Stimulated activated CD8-positive, alpha-beta memory T cell treated with anti-CD3 and anti-CD28 coated beads, Interleukin-7, amount 100 ng/mL, for 24 hours (primary cell): ENCODE data around the gene AURKAIP1.
A peak's percentile ranks its signal among the peaks of the same experiment; 100 is the strongest.
"Not testable (repeated sequence)": the region's sequence is repeated elsewhere in the genome, so short reads cannot be mapped to it uniquely, and the experiment has no call there.

Experiments
- DNase-seq: peaks from one replicate; pipeline ENCODE4 v3.0.0-alpha.2; 2020; ENCODE audit warnings: low read depth

The AURKAIP1 gene

DNA sequence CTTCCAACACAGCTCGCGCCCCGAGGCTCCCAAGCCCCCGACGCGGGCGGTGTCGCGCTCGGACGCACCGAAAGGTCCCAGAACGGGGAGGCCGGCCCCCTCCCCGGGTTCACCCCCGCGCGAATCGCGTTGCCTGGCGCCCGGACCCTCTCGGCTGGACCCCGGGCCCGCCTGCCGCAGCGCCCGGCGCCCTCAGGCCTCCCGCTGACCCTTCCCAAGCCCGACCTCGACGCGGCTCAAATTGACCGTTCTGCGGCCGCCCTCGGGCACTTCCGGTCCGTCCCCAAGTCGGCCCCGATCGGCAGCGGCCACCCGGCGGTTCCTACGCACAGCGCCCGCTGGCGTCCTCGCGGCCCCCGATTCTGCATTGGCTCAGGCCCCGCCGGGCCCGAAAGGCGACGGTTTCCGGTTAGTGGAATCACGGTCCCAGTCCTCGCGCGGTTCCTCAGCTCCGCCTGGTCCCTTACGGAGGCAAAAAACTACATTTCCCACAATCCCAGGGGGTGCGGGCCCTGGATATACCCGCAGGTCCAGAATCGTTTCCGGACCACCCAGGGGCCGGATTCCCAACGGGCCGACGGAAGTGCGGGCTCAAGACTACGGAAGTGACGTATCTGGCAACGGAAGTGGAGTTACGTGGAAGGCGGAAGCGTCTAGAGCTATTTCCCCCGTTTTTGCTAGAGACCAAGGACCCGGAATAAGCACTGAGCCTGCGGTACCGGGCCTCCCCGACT lies at the start of gene AURKAIP1:
AURKAIP1 (minus strand) TSS at position 279 of the 734 bp plus-strand sequence. CDS start 451 bp downstream, outside the sequence.
- peak; percentile 86 for DNase-seq

DNA sequence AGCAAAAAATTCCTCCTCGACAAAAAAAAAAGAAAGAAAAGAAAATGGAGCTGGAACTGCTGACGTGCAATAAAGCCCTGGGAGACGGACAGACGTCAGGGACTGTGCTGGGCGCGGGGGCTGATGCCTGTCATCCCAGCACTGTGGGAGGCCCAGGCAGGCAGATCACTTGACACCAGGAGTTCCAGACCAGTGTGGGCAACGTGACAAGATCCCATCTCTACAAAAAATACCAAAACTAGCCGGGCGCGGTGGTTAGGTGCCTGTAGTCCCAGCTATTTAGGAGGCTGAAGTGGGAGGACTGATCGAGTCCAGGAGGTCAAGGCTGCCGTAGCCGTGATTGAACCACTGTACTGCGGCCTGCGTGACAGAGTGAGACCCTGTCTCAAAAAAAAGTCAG lies 49.7 kb upstream of the AURKAIP1 start:
- no peak for DNase-seq

DNA sequence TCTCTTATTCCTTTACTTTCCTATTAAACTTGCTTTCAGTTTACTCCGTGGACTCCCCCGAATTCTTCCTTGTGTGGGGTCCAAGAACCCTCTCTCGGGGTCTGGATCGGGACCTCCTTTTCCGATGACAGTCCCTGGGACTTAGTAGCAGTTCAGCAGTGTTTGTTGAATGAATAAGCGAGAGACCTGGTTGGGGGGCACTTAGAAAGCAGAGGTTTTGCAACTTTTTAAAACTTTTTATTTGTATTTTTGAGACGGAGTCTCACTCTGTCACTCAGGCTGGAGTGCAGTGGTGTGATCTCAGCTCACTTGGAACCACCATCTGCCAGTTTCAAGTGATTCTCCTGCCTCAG lies 48.2 kb upstream of the AURKAIP1 start:
- no peak for DNase-seq

DNA sequence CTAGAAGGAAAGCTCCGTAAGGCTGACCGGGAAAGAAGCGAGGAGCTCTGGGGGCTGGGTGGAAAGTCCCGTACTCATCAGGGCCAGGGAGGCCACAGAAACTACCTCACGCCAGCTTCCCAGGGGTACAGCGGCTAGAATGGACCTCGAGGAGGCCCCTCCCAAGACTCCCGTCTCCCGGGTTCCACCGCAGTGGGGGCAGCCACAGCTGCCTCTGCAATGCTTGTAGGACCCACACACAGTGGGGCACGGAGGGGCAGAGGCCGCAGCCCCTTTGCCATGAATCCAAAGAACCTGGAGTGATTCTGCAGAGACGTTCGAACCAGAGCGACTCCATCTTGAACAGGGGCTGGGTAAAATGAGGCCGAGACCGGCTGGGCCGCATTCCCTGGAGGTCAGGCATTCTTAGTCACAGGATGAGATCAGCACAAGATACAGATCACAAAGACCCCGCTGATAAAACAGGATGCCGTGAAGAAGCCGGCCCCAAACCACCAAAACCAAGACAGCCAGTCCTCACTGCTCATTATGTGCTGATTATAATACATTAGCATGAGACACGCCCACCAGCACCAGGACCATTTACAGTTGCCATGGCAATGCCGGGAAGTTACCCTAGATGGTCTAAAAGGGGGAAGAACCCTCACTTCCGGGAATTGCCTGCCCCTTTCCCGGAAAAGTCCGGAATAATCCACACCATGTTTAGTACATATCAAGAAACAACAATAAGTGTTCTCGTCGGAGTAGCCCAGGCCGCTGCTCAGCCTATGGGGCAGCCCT lies 47.6 kb upstream of the AURKAIP1 start:
- DNase-seq = no peak

DNA sequence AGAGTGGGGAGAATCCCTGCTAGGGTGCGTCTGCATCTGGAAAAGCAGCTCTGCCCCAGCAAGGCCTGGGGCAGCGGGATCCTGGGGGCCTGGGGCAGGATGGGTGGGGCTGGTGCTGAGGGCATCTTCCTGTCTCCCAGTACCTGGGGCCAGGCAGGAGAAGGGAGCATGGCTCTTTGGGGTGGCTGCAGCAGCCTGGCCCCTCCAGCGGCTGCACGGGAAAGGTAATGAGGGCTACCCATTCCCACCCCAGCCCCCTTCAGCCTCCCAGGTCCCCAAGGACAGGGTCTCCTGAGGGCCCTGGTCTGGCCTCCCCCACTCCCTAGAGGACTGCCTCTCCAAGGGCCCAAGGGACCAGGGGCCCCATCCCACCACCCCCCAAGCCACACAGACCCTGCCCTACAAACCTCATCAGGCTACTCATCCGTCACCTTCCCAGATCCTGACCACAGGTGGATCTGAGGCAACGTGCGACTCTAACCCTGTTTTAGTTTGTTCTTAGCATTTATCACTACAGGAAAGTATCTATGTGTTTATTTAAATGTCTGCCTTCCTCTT lies 47.0 kb upstream of the AURKAIP1 start:
- no peak for DNase-seq

DNA sequence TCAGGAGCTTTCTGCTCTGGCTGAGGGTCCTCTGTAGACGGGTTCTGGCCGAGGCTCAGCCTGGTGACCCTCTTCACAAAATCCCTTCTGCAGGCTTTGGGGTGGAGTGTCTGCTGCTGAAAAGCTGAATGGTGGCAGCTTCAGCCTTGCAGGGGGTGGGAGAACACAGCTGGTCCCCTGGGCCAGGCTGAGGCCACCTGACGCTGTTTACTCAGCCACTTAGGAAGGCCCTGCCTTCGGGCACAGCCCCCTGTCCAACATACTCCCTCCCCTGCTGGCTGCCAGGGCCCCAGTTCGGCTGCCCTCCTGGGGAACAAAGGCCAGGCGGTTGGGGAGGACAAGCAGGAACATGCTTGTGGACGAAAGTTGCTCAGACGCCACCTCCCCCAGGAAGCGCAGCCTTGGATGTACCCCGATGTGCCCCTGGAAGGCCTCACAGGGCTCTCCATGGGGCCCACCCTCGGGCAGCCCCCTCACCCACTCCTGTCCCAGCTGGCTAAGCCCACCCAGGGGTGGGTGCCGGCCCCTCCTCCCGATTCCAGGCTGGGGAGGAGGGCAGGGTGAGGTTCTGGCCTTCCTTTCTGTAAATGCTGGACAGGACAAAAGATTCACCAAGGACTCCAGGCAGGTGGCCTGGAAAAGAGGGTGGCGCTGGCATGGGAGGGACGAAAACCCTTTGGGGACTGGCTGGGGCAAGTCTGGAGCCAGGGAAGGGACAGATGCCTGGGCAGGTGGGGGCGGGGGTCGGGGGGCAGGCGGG lies 46.3 kb upstream of the AURKAIP1 start, which contains the start of gene ANKRD65:
ANKRD65 (minus strand) TSS at position 130 of the 760 bp plus-strand sequence. CDS start 271 bp downstream, outside the sequence.
- DNase-seq = no peak

DNA sequence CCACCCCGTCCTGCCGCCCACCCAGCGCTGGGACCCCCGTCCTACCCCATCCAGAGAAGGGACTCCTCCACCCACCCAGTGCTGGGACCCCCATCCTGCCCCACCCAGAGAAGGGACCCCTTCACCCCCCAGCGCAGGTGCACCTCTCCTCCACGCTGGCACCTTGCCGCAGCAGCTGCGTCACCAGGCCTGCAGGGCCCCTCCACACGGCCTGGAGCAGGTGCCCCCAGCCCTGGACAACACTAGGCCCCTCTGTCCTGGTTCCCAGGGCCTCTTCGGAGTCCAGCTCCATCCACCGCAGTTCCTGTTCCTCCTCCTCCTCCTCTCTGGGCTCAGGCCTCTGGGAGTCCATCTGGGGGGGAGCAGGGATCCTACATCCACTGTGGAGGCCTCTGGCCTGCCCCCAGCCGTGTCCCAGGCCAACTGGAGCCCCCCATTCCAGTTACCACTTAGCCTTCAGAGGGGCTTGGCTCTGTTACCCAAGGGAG lies 45.7 kb upstream of the AURKAIP1 start:
- DNase-seq = no peak

DNA sequence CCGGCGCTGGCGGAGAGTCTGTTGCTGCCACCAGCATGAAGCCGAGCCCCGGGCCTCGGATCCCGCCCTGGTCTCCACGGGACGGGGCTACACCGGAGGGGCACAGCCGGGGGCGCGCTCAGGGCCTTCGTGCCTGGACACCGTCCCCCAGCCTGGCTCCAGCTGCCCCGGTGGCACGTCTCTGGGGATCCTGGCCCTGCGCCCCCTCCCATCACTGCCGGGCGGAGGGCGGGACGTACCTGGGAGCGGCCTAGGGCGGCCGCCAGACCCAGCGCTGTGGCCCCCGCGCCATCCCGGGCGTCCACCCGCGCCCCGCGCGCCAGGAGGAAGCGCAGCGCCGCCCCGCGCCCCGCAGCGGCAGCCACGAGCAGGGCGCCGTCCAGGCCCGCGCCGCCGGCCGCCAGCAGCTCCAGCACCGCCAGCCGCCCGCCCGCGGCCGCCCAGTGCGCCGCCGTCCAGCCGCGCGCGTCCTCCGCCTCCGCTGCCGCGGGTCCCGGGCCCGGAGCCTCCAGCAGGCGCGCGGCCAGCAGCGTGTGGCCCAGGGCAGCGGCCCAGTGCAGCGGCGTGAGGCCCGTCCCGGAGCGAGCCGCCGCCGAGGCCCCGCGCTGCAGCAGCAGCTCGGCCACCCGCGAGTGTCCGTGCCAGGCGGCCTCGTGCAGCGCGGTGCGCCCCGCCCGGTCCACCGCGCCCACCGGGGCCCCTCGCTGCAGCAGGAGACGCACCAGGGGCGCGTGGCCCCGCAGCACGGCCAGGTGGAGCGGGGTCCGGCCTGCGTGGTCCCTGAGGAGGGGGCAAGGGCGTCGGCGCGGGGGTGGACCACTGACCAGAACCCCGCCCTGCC lies 45.0 kb upstream of the AURKAIP1 start:
- DNase-seq = no peak

DNA sequence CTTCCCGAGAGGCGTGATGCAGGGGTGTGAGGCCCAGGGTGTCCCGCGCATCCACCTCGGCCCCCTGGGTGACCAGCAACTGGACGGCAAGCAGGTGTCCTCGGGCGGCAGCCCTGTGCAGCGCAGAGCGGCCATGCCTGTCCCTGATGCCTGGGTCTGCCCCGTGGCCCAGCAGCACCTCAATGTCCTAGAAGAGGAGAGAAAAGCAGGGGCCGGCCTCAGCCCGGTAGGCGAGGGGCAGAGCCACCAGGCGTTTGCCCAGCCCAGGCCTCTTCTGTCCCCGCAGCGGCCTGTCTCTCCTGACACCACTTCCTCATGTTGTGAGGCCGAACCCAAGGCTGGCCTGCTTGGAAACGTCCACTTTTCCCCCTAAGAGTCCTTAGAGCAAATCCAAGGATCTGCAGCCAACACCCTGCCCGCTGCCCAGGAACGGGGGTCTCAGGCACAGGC lies 44.4 kb upstream of the AURKAIP1 start:
- DNase-seq = no peak

DNA sequence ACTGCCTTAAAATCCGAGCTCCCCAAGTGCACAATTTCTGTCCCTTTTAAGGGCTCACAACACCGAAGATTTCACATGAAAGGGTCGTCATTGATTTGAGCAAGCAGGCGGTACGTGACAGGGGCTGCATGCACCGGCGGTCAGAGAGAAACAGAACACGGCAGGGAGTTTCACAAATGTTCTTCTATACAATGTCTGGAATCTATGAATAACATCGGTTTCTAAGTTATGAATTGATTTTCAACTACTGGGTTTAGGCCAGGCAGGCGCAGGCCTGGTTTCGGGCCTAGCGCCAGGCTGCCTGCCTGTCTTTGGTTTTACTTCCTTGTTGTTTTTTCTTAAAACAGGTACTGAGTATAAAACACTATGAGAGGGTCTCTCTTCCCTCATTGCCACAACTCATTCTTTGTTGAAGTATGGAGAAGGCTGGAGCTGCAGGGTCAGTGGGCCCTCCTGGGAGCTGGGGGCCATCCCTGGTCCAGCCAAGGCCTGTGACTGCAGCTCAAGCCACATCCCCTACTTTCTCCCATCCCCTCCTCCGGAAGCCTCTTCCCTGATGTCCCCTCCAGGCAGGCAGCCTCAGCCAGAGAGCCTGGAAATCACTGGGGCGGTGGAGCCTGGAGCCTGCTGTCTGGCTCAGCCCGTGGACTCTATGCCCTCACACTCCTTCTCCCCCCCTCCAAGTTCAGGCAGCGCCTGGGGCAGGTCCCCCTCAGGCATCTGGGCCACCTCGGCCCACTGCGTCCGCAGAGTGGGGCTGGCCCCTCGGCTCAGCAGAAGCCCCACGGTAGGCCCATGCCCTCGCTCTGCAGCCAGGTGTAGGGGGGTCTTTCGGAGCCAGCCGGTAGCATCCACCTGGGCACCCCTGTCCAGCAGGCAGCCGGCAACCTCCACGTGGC lies 43.7 kb upstream of the AURKAIP1 start:
- no peak for DNase-seq

DNA sequence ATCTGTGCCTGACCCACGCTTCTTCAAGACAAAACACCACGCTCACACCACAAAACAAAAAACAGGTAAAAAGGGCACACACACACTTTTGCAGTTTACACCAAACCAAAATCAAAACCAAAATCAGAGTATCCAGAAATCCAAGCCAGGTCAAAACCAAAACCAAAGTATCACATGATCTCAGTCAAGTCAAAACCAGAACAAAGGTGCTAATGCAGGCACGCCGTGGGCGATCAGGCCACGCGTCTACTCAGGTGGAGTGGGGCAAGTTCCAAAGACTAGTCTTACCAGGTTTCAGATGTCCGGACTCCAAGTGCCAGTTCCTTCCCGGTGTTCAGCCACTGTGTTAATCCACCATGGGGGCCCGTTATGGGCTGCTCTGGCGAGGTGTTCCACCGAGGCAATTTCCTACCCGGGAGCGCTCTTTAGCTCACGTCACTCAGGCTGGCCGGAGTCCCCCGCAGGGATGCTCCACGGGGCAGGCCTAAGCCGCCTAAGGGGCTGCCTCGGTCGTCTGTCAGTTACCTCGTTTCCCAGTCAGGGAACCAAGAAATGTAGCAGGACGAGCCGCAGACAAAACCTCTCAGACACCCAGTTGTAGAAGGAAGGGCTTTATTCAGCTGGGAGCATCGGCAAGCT lies 42.9 kb upstream of the AURKAIP1 start:
- not testable (repeated sequence) for DNase-seq

DNA sequence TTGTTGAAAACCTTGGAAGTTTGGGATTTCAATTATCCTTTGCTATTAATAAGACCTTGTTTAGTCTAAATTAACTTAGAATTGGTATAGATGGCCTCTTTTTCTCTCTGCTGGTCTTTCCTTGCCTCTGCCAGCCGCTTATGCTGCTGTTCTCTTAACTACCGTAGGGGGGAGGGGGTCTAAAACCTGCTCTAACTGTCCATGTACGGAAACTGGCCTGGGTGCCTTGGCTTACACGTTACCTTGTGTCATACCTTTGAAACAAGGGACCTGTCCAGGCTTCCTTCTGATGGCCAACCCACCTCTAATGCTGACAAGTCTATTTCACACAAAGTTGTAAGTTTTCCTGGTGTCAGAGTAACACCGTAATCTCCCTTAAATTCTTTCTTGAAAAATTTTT lies 42.4 kb upstream of the AURKAIP1 start:
- not testable (repeated sequence) for DNase-seq

DNA sequence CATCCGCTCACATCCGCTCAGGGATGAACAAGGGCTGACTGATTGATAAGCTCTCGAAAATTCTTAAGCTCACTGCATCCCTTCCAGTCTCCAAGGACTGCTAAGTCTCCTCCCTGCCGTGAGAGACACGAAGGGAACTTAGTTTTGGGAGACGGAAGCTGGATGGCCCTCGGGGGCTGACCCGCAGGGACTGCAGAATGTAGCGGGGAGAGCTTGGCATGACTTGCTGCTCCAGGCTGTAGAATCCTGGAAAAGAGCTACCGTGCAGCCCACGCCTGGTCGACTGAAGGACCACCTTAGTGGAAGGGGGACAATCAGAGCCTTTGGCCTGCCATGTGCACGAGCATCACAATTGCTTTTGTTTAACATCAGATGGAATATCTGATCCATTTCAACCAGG lies 40.7 kb upstream of the AURKAIP1 start:
- no peak for DNase-seq

DNA sequence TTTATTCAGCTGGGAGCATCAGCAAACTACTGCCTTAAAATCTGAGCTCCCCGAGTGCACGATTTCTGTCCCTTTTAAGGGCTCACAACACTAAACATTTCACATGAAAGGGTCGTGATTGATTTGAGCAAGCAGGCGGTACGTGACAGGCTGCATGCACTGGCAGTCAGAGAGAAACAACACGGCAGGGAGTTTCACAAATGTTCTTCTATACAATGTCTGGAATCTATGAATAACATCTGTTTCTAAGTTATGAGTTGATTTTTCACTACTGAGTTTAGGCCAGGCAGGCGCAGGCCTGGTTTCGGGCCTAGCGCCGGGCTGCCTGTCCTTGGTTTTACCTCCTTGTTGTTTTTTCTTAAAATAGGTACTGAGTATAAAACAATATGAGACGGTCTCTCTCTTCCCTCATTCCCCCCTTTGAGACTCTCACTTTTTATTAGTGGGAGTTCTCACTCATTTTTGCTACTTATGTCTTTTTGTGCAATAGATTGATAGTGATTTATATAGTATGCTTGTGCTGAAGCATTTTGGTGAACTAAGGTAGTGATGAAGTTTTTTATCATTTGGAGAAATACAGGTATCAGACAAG lies 37.4 kb upstream of the AURKAIP1 start:
- not testable (repeated sequence) for DNase-seq

DNA sequence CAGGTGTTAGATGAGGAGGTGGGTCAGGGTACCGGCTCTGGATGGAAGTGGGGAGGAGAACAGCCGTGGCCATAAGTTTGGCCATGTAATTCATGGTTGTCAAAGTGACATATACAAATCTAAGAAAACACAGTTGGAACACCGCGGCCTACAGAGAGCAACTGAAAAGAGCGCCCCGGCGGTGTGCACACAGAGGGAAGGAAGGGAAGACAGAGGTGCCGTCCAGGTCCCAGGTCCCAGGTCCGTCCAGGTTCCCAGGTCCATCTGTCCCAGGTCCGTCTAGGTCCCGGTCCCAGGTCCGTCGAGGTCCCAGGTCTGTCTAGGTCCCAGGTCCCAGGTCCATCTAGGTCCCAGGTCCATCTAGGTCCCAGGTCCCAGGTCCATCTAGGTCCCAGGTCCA lies 36.6 kb upstream of the AURKAIP1 start:
- no peak for DNase-seq

DNA sequence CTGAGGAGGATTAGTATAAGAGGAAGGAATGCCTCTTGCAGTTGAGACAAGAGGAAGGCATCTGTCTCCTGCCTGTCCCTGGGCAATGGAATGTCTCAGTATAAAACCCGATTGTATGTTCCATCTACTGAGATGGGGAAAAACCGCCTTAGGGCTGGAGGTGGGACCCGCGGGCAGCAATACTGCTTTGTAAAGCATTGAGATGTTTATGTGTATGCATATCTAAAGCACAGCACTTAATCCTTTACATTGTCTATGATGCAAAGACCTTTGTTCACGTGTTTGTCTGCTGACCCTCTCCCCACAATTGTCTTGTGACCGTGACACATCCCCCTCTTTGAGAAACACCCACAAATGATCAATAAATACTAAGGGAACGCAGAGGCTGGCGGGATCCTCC lies 35.2 kb upstream of the AURKAIP1 start:
- DNase-seq = not testable (repeated sequence)

DNA sequence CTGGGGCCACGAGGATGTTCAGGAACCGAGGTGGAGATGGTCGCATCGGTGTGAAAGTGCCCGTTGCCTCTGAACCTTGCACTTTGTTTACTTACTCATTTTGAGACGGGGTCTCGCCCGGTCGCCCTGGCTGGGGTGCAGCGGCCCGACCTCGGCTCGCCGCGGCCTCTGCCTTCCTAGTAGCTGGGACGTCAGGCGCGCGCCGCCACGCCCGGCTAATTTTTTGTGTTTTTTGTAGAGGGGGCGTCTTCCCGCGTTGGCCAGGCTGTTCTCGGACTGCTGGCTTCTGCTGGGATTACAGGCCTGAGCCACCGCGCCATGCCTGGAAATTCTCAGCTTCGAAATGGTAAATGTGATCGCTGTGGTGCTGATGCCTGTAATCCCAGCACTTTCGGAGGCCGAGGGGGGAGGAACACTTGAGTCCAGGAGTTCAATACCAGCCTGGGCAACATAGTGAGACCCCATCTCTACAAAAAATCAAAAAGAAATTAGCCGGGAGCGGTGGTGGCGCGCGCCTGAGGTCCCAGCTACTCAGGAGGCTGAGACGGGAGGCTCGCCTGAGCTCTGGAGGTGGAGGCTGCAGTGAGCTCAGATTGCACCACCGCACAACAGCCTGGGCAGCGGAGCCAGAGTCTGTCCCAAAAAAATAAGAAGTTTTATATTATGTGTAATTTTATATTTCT lies 32.8 kb upstream of the AURKAIP1 start:
- DNase-seq = no peak

DNA sequence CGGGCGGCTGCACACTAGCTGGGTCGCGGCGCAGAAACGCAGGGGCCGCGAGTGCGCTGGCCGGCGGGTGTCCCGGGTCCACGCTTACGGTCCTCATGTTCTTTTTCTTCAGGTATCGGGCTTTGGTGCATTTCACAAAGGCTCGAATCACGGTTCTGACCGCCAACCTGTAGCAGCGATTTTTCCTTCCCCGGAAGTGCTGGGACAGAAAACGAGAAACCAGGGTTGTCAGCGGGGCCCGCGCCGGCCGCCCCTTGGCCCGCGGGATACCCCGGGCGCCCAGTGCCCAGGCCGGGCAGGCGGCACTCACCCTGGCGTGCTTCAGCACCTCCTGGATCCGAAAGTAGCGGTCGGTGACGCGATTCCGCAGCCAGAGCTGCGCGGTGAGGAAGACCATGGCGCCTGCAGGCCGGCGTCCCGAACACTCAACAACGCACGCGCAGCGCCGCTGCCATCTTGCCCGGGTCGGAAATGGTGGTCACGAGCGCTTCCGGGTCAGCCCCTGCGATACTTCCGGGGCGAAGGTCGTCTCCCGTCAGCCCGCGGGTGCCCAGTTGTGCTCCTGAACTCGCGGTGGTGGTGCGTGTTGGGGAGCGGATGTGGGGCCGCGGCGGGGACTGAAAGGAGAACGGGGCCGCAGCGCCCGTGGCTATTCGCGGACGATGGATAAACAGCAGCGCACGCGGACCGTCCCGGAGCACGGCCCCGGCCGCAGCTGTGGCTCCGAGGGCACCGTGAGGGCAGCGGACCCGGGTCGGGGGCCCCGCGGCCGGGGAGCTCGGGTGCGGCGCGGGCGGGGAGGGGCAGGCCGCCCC lies 32.0 kb upstream of the AURKAIP1 start, which contains the start of gene MRPL20:
MRPL20 (minus strand) TSS at position 473 of the 815 bp plus-strand sequence; CDS start at position 397, 76 bp downstream.
- peak; percentile 90 for DNase-seq
